NCI-H2227 (cell line): Measurements from ENCODE around the gene KAZN.
"Not testable (repeated sequence)": the region's sequence is repeated elsewhere in the genome, so short reads cannot be mapped to it uniquely, and the experiment has no call there.

Source experiments
- DNase-seq: peaks from one replicate; lab custom pipeline; 2025; ENCODE audit not compliant: unreplicated experiment; lab: John Stamatoyannopoulos, UW

KAZN gene

GRCh38 chr1:15117671-15118325 is 519.3 kb downstream of the KAZN start:
- no peak for DNase-seq

- no peak for DNase-seq
These were observed 520.1 kb downstream of the KAZN start for GRCh38 chr1:15118579-15118978.

- no peak for DNase-seq
These were observed 521.9 kb downstream of the KAZN start for GRCh38 chr1:15120251-15120945.

- DNase-seq, result no peak
These were observed 523.8 kb downstream of the KAZN start for GRCh38 chr1:15122331-15122730.

GRCh38 chr1:15123270-15123669 is 524.8 kb downstream of the KAZN start:
- peak; percentile 83 for DNase-seq

GRCh38 chr1:15123925-15124324 is 525.4 kb downstream of the KAZN start:
- DNase-seq, result peak; percentile 46

- DNase-seq, result no peak
These were observed 526.0 kb downstream of the KAZN start for GRCh38 chr1:15124362-15125100.

- no peak for DNase-seq
These were observed 526.7 kb downstream of the KAZN start for GRCh38 chr1:15125101-15125745.

- DNase-seq, result no peak
These were observed 529.6 kb downstream of the KAZN start for GRCh38 chr1:15128077-15128476.

GRCh38 chr1:15128520-15129313 is 530.2 kb downstream of the KAZN start:
- peak; percentile 69 for DNase-seq

GRCh38 chr1:15129944-15130343 is 531.5 kb downstream of the KAZN start:
- DNase-seq, result no peak

- DNase-seq, result no peak
These were observed 532.1 kb downstream of the KAZN start for GRCh38 chr1:15130607-15131006.

- no peak for DNase-seq
These were observed 534.5 kb downstream of the KAZN start for GRCh38 chr1:15132965-15133364.

GRCh38 chr1:15134285-15134684 is 535.8 kb downstream of the KAZN start:
- no peak for DNase-seq

GRCh38 chr1:15135604-15136003 is 537.1 kb downstream of the KAZN start:
- not testable (repeated sequence) for DNase-seq

- DNase-seq, result no peak
These were observed 539.3 kb downstream of the KAZN start for GRCh38 chr1:15137809-15138208.

- no peak for DNase-seq
These were observed 541.3 kb downstream of the KAZN start for GRCh38 chr1:15139654-15140350.

GRCh38 chr1:15141935-15142539 is 543.6 kb downstream of the KAZN start:
- no peak for DNase-seq

- no peak for DNase-seq
These were observed 546.8 kb downstream of the KAZN start for GRCh38 chr1:15145327-15145726.
